Activated CD8-positive, alpha-beta T cell treated with anti-CD3 and anti-CD28 coated beads, Interleukin-2, amount 10 ng/mL, durations not matched to agents 7 days and 5 days (primary cell): ENCODE results near the gene AGAP3. TPM values are rescaled to one million over a fixed set of nuclear protein-coding genes. Genes with fewer than 3 reads are reported as not detected.

Experiments
- total RNA-seq, 2 experiments: library from RNA; stranded (reverse); gene quantifications; one replicate each; pipeline ENCODE4 v1.2.3, GENCODE V29; 2021

Gene AGAP3
- total RNA-seq, 2 experiments from 2014 or later = 12.1 to 12.6 TPM

Other genes starting within 250 kb of the AGAP3 start
- not detected for gene AOC1, start 234.0 kb upstream of the AGAP3 start, total RNA-seq
- gene KCNH2, start 108.2 kb upstream of the AGAP3 start, total RNA-seq = not detected
- gene NOS3, start 95.5 kb upstream of the AGAP3 start, total RNA-seq = 10 to 100 TPM; 12.2 to 13.8 TPM
- gene ATG9B, start 62.0 kb upstream of the AGAP3 start, total RNA-seq = 1 to 10 TPM; 6.8 to 7.4 TPM
- 10 to 100 TPM; 48.0 to 49.5 TPM for gene ABCB8, start 58.0 kb upstream of the AGAP3 start, total RNA-seq
- 1 to 10 TPM; 2.8 to 3.2 TPM for gene ASIC3, start 37.9 kb upstream of the AGAP3 start, total RNA-seq
- gene CDK5, start 28.6 kb upstream of the AGAP3 start, total RNA-seq = 10 to 100 TPM; 20.3 to 21.0 TPM
- 100 to 1,000 TPM; 107 to 112 TPM for gene SLC4A2, start 26.9 kb upstream of the AGAP3 start, total RNA-seq
- gene FASTK, start 5.7 kb upstream of the AGAP3 start, total RNA-seq = 10 to 100 TPM; 81.8 to 88.1 TPM
- 10 to 100 TPM; 76.7 to 82.6 TPM for gene TMUB1, start 3.0 kb upstream of the AGAP3 start, total RNA-seq
- gene GBX1, start 81.2 kb downstream of the AGAP3 start, total RNA-seq = not detected
- not detected for gene ASB10, start 100.8 kb downstream of the AGAP3 start, total RNA-seq
- gene H2BK1, start 124.0 kb downstream of the AGAP3 start, total RNA-seq = under 1 TPM in 1 of 2 experiments, not detected in 1; 0.76 TPM
- gene ABCF2, start 140.7 kb downstream of the AGAP3 start, total RNA-seq = 10 to 100 TPM; 38.2 to 45.9 TPM
- 10 to 100 TPM; 34.7 to 36.1 TPM for gene CHPF2, start 146.0 kb downstream of the AGAP3 start, total RNA-seq
- 1 to 10 TPM; 4.2 to 4.7 TPM for gene SMARCD3, start 162.2 kb downstream of the AGAP3 start, total RNA-seq